Brain microvascular endothelial cell (primary cell): ENCODE data around the gene LPCAT1.

ENCODE experiments used
- DNase-seq: peaks from one replicate; pipeline ENCODE4 v3.0.0-alpha.2; 2020
- H3K27ac ChIP-seq: fragments of 250-450 bp; sonication (Bioruptor Pico); 2 replicates; pipeline ENCODE4 v1.5.1; 2020; ENCODE audit warnings: mild to moderate bottlenecking, moderate library complexity
- H3K27me3 ChIP-seq: fragments of 250-450 bp; sonication (Bioruptor Pico); replicated peaks from 2 replicates; pipeline ENCODE4 v1.5.1; 2020; ENCODE audit warnings: mild to moderate bottlenecking
- H3K36me3 ChIP-seq: fragments of 250-450 bp; sonication (Bioruptor Pico); replicated peaks from 2 replicates; pipeline ENCODE4 v1.5.1; 2020; ENCODE audit warnings: mild to moderate bottlenecking
- H3K4me3 ChIP-seq: 2 replicates; pipeline ENCODE4 v1.5.1; 2011; ENCODE audit warnings: low read depth, mild to moderate bottlenecking, control low read depth, low read length, moderate library complexity
- in situ Hi-C: cut with HindIII; loops from 2 replicates; pipeline ENCODE4 v1.10.0; 2017; ENCODE audit warnings: low sequenced_read_pairs, low pct_ligation_motif_present
- TF ChIP-seq, protein P1 (sequence below): IDR thresholded peaks from 2 replicates; pipeline ENCODE4 v1.5.1; 2011; ENCODE audit warnings: low read depth, mild to moderate bottlenecking, moderate library complexity, low read length, control low read depth, inconsistent platforms; ENCODE audit errors: missing control alignments

The LPCAT1 gene

DNA sequence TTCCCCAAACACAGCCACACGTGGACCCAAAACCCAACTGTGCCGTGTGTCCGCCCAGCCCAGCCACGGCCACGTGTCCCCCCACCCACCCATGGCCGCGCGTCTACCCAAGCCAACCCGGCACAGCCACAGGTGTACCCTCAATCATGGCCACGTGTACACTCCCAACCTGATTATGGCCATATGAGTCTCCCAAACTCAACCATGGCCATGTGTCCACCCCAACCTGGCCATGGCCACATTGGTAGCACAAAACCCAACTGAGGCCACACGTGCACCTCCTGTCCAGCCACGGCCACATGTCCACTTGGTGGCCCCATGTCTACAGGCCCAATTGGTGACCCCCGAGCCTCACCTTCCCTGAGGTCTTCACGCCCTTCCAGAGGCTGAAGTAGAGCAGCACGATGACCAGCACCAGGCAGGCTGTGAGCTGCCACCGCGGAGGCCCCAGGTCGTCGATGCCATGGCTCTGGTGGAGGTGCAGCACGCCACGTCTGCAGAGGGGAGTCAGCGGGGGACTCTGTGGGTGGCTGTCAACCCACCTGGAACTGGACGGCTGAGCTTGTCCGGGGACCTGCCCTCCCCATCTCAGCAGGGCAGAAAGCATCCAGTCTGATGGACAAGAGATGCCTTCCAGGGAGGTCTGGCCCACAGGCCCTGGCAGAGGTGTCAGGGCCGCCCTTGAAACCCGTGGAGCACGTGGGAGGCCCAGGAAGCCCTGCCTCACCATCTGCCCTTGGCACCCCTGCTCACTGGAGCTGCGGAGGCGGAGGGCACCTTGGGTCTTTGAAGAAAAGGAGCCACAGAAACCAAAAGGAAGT, 102.0 kb downstream of the LPCAT1 start:
- DNase-seq, result no peak
- TF ChIP-seq, protein P1, sequence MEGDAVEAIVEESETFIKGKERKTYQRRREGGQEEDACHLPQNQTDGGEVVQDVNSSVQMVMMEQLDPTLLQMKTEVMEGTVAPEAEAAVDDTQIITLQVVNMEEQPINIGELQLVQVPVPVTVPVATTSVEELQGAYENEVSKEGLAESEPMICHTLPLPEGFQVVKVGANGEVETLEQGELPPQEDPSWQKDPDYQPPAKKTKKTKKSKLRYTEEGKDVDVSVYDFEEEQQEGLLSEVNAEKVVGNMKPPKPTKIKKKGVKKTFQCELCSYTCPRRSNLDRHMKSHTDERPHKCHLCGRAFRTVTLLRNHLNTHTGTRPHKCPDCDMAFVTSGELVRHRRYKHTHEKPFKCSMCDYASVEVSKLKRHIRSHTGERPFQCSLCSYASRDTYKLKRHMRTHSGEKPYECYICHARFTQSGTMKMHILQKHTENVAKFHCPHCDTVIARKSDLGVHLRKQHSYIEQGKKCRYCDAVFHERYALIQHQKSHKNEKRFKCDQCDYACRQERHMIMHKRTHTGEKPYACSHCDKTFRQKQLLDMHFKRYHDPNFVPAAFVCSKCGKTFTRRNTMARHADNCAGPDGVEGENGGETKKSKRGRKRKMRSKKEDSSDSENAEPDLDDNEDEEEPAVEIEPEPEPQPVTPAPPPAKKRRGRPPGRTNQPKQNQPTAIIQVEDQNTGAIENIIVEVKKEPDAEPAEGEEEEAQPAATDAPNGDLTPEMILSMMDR, result no peak
- in situ Hi-C loops, result no loop called here
- no peaks in the 10 kb centered on the region for H3K36me3 ChIP-seq
- H3K27me3 ChIP-seq, result no peaks in the 10 kb centered on the region
- no peak overlapping the region for H3K4me3 ChIP-seq
- no peak overlapping the region for H3K27ac ChIP-seq

DNA sequence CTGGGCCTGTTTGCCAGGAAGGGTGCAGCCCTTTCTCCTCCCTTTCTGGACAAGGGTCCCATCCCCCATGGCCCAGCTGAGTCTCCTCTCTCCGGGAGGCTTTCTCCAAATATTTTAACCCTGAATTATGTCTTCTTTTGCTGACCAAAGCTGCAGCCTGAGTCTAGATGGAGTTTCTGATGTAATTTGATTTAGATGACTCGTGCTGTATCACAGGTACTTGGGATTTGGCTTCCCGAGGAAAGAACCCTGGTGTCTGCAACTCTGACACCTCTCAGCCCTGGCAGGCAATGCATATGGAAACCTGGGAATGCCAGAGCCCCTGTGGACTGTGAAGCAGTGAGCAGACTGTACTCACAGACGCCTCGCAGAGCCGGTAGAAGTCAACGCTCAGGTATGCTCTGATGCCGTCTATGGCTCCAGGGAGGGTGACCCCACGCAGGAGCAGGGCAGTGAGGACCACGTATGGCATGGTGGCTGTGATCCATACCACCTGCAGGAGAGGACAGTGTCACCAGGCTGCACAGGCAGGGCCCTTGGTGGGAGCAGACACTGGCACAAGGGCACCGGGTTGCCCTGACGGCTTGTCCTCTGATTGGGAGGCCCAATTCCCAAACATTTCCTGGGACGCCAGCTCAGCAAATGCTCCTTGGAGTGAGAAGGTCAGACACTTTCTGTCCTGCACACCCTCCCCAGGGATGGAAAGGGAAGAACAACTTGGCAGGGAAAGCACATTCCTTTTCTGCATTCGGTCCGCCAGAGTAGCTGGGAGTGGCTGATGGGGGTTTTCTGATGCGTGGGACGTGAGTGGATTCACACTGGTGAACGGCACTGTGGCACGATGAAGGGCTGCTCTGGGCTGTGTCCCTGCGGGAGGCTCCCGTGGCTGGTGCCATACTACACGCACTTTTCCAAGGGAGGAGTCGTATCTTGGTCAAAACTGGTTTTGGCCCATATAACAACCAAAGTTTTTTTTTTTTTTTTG, 103.3 kb downstream of the LPCAT1 start:
- H3K36me3 ChIP-seq, result no peaks in the 10 kb centered on the region
- TF ChIP-seq, protein P1, result no peak
- H3K4me3 ChIP-seq, result no peak overlapping the region
- in situ Hi-C loops, result no loop called here
- no peak for DNase-seq
- no peaks in the 10 kb centered on the region for H3K27me3 ChIP-seq
- no peak overlapping the region for H3K27ac ChIP-seq

- Histone ChIP-seq H3K27ac (no peak overlapping the region), H3K36me3 (no peaks in the 10 kb centered on the region), H3K4me3 (no peak overlapping the region), H3K27me3 (no peaks in the 10 kb centered on the region)
- TF ChIP-seq, protein P1, result no peak
- DNase-seq, result no peak
- in situ Hi-C loops, result no loop called here
Observed at GRCh38 chr5:1419476-1420210, 104.1 kb downstream of the LPCAT1 start.

GRCh38 chr5:1418921-1419280, 104.9 kb downstream of the LPCAT1 start:
- in situ Hi-C loops, result no loop called here
- Histone ChIP-seq H3K36me3 (no peaks in the 10 kb centered on the region), H3K27ac (no peak overlapping the region), H3K4me3 (no peak overlapping the region), H3K27me3 (no peaks in the 10 kb centered on the region)
- TF ChIP-seq, protein P1, result no peak
- no peak for DNase-seq

DNA sequence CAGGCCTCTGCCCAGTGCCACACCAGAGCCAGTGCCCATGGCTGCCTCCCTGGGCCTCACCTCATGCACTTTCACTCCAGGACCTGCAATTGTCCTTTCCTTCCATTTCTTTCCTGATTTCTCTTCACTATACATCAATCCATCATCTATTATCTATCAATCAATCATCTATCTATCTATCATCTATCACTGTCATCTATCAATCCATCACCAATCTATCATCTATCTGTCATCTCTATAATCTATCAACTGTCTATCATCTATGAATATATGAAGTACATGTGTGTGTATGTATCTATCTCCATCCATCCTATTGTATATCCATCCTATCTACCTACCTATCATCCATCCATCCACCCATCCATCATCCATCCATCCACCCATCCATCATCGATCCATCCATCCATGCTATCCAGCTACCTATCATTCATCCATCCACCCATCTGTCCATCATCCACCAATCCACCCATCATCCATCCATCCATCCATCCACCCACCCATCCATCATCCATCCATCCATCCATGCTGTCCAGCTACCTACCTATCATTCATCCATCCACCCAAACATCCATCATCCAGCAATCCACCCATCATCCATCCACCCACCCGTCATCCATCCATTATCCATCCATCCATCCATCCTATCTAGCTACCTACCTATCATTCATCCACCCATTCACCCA, 105.4 kb downstream of the LPCAT1 start:
- no peak for DNase-seq
- TF ChIP-seq, protein P1, result no peak
- Histone ChIP-seq H3K27ac (no peak overlapping the region), H3K4me3 (no peak overlapping the region), H3K27me3 (peaks cover 2% of the 10 kb centered on the region), H3K36me3 (no peaks in the 10 kb centered on the region)
- in situ Hi-C loops, result no loop called here
